Measurements from ENCODE around the gene GRIPAP1.
"Not testable (repeated sequence)": the region's sequence is repeated elsewhere in the genome, so short reads cannot be mapped to it uniquely, and the experiment has no call there.

The GRIPAP1 gene

DNA sequence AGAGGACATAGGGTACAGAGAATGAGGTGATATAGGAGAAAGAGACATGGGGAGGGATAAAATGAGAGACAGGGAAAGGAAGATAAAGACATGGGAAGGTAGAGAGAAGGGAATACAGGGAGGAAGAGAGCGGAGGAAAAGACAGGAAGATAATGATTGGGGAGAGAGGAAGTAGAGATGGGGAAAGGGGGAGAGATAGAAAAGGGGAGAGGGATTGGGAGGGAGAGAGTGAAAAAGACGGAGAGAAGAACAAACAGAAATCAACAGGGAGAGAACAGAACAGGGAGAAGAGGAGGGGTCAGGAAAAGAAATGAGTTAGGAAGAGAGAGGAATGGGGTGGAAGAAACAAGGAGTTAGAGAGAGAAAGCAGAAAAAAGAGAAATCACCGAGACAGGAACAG lies 4.6 kb downstream of the GRIPAP1 start:
- DNase-seq, result no peak

DNA sequence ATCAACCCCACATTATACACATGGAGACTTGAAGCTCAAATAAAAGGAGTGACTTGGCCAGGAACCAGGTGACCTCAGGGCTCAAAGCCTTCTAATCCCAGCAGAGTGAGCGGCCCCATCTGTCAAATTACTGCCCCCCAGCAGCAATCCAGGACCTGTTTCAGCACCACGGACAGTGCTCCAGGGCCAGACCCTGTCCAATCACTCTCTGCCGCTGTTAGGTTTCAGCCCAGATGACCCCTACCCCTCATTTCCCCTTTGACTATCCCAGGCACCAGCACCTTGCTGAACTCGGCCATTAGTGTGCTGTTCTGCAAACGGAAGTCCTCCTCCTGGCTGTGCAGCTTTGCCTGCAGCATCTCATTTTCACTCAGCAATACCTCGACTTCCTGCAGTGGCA lies 5.1 kb downstream of the GRIPAP1 start:
- DNase-seq, result no peak

DNA sequence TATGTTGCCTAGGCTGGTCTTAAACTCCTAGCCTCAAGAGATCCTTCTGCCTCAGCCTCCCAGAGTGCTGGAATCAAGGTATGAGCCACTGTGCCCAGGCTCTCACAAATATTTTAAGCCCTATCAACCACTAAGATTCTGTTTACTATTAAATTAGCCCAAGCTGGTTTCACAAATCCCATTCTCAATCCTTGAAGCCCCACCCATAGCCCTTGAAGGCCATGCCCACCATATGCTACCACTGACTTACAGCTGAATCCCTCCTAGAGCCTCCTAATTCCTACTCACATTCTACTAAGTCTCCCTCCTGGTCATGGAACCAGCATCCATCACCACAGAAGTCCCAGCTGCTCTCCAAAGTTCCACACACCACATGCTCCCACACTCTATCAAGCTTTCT lies 9.7 kb downstream of the GRIPAP1 start:
- DNase-seq, result no peak

DNA sequence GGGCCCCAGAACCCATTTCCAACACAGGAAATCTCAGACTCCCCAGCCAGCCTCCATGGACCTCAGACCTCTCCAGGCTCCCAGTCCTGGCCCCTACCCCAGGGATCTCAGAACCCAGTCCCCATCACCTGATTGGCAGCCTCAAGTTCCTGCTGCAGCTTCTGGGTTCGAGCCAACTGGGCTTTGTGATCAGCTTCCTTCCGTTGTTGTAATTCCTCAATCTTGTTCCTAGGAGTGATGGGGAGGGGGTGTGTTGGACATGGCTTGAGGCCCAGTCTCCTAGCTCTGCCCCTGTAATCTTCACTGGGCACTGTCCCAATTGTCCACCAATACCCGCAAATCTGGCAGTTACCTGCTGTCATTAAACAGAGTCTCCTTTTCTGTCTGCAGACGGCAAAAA lies 12.6 kb downstream of the GRIPAP1 start:
- DNase-seq, result no peak

DNA sequence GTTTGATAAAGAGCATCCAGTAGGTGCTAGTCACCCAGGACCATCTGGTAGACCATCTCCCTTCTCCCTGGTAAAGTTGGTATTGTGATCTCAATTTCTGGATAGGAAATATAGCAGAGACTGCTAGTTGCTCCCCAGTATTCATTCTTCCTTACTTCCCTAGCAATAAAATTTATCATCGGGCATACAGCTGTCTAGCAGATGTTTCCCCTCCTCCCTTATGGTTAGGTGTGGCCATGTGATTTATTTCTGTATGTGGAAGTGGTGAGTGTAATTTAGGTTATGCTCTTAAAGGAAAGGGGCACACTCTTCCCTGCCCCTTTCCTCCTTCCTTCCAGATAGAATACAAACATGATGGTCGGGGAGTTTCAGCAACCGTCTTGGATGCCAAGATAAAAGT lies 18.2 kb downstream of the GRIPAP1 start:
- no peak for DNase-seq

DNA sequence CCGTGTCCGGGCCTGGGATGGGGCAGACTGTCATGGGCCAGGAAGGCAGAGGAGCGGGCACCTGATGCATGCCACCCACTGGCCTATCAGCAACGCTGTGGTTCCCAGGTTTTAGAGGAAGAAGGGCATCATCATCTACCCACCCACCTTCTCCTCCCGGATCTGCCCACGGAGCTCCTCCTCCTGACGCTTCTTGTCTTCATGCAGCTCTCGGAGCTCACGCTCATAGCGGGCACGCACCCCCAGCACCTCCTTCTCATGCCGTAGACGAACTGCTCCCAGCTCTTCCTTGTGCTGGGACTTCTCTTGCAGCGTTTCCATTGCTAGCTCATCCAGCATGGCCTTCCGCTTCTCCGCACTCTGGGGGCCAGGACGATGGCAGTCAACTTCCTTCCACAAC lies 19.0 kb downstream of the GRIPAP1 start:
- DNase-seq, result no peak

DNA sequence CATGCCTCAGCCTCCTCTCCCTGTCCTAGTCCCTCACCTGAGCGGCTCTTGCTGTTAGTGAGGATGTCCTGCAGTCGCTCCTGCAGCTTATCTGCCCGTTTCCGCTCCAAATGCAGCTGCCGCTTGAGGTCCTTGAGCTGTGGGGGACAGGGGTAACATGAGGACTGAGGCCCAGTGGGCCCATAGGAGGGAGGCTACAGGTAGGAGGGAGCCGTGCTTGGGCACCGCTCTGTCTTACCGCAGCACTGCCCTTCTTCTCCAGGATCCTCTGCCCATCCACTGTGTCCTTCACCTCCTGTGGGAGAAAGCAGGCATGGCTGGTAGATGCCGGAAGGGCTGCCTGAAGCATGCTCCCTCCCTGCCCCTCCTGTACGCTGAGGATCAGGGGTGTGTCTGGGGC lies 20.9 kb downstream of the GRIPAP1 start:
- DNase-seq, result no peak

DNA sequence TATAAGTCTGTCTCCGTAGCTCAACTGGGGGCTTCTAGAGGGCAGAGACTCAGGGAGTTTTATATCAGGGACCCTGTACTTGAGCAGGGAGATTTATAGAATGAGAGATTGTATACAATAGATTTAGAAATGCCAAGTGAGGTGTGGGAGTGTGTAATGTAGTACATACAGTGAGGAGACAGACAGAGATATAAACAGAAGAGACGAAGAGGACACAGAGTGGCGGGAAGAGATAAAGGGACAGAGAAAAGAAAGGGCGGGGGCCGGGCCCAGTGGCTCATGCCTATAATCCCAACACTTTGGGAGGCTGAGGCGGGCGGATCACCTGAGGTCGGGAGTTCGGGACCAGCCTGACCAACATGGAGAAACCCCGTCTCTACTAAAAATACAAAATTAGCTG lies 21.7 kb downstream of the GRIPAP1 start:
- DNase-seq, result not testable (repeated sequence)

DNA sequence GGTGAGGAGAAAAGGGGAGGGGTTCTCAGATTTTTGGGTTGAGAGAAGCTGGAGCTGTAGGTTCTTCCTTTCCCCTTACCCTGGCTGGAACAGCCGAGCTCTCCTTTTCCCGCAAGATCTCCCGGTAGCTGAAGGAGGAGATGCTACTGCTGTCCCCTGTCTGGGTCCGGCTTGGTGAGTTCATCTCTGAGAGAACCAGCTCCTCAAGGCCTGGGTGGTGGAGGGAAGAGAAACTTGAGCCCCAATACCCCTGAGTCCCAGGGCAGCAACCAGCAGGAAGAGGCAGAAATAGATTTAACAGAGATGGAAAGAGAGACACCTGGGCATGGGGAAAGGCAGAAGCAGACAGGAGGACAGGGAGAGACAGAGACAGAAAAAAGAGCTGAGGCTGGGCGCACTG lies 23.8 kb downstream of the GRIPAP1 start:
- no peak for DNase-seq

DNA sequence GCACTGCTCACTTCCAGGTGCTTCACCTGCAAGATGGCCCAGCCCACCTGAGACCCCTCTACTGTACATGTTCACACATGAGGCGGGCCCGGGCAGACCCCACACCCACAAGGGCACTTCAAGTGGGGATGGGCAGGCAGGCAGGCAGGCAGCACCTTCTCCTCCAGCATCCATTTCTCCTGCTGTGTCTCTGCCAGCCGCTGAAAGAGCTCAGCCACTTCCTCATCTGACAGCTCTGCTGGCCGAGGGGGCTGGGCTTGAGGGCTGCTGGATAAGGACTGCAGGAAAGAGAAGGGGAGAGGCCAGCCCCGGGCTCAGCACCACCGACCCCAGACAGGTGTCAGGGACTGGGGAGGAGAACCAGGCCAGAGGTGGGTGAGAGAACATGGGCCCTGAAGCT lies 26.0 kb downstream of the GRIPAP1 start:
- no peak for DNase-seq

DNA sequence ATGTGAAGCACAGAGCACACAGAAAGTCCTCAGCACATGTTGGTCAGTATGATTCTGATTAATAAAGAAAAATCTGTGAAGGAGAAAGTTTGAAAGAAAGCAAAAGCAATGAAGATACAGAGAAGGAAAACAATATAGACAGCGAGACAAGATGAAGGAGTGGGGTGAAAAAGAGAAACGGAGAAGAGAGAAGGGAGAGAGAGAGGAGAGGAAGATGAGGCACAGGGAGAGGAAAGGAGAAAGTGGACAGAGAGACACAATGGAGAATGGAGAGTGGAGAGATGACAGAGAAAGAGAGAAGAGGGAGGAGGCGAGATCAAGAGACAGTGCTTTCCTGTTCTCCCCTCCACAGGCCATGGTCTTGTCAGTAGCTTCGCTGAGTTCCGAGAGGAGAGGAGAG lies 26.5 kb downstream of the GRIPAP1 start:
- DNase-seq, result no peak

DNA sequence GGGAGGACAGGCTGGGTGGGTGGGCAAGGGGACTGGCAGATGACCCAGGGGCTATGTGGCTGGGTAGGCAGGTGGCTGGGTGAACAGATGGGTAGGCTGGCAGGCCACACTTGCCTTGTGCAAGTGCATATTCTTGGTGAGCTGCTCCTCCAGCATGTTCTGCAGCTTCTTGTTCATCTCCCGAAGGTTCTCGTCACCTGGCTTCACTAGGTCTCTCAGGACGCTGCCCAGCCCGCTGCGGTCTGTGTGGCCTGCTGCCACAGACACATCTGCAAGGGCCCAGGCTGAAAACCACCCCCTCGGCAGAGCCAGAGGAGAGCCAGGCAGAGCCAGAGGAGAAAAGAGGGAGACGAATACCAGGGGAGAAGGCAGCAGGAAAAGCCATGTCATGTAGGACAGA lies 27.0 kb downstream of the GRIPAP1 start:
- no peak for DNase-seq

DNA sequence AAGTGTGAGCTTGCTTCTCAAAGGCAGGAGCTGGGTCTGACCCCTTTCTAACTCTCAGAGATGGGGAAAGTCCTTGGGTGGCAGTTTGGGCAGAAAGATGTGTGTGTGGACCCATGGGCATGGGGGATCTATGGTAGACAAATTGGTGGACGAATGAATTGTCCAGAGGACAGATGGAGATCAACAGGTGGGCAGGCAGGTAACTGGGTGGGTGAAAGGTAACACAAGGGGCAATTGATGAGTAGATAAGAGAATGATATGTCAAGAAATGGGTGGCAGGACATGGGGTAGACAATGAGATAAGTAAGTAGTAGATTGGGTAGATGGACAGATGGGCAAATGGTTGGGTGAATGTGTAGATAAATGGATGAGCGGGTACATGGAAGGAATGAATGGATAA lies 27.5 kb downstream of the GRIPAP1 start:
- no peak for DNase-seq

DNA sequence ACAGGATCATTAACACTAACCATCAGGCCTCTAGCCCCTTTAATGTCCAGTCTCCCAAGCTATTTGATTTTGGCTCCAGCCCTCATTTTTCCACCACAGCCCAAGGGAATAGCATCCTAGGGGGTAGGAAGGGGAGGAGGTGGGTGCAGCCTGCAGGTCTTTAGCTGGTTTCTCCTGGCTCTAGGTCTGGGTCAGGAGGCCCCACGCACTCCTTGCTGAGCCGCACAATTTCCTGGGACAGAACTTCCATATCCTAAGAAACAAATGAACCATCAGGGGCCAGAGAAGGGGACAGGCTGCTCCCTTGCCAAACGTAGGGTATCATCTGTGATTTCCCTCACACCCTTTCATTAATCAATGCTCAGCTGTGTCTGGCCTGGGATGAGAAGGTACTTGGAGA lies 28.0 kb downstream of the GRIPAP1 start:
- no peak for DNase-seq

DNA sequence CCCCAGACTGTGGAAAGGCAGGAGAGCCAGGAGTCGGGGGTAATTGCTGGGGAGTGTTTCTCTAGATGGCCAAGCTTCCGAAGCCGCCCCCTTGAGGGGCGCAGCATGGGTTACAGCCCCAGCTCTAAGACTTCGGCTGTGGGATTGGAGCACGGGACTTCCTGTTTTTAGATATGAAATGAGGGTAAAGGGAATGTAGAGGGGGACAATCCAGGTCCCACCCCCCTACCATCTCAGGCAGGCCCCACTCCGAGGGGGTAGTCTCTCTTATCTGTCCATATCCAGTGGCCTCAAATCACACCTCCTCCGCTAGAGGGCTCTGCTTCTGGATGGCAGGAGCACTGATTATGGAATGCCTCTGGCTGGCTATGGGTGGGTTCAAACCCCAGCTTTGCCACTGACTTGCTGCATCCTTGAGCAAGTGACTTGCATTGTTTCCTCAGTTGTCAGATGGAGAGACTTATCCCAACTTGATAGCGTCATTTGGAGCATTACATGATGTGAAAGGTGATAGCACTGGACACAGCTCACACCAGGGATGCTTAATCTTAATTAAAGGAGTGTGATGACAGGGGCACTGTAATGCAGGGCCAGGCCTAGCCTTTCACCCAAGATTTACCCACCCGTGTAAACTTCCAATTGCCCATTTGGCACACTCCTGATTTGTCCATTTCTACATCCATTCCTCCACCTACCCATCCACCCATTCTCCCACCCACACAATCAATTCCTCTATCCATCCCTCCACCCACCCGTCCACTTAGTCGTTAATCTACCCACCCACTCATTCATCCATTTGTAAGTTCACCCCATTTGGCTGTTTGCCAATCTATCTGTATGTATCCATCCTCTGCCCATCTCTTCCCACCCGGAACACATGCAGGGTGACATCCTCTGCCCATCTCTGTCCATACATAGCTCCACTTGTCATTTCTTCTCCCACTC lies 29.6 kb downstream of the GRIPAP1 start:
- DNase-seq, result no peak

DNA sequence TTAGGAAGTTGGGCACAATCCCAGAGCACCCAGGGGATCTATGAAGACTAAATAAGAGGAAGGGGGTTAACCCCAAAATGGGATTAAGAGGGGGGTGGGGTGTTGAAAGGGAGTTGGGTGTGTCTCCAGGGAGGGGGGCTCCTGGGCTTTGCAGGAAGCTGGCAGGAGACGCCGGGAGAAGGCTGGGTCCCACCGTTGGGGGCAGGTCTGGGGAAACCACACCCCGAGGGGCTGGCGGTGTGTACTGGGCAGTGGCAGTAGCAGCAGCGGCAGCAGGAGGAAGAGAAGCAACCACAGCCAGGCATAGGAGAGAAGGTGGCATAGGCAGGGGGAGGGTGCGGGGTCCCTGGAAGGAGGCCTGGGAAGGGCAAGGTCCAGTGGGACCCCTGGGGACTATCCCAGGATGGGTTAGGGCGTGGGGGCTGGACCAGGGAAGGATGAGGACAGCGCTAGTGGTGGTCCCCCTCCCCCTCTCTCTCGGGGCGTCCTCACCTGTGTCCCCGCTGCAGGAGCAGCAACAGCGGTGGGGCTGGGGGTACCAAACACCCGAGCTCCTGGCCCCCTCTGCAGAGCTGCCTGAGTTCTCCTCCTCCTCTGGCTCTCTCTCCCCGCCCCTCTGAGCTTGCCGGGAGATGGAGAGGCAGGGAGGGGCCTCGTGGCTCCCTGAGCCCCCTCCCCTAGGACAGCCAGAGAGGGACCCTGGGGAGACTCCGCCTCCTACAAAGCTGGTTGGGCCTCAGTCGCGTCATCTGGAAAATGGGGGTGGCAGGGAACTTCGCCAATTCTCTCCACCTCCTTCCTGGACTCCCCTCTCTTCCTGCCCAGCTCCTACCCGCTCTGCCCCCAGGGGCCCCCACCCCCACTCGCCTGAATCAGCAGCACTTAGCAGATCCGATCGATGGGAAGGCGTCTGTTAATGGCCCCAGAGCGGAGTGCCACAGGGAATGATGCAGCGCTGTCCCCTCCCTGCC lies 30.5 kb downstream of the GRIPAP1 start, which contains the start of gene KCND1:
KCND1 (minus strand) TSS at position 596 of the 971 bp plus-strand sequence. CDS start 1,573 bp downstream, outside the sequence.
- no peak for DNase-seq

DNA sequence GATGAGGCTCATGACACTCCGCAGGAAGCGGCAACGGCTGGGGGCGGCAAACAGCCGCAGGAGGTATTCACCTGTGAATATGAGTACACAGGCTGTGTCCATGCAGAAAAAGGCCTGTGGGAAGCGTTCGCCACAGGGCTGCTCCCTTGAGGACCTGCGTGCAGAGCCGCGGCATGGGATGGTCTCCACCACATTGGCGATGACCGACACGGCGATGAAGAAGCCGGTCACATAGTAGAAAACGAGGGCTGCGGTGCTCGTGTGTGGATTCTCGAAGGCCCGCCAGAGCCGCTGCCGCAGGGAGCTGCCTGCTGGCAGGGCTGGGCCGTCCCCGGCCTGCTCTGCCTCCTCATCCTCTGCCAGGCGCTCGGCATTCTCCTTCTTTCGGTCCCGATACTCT lies 32.6 kb downstream of the GRIPAP1 start:
- DNase-seq, result no peak

DNA sequence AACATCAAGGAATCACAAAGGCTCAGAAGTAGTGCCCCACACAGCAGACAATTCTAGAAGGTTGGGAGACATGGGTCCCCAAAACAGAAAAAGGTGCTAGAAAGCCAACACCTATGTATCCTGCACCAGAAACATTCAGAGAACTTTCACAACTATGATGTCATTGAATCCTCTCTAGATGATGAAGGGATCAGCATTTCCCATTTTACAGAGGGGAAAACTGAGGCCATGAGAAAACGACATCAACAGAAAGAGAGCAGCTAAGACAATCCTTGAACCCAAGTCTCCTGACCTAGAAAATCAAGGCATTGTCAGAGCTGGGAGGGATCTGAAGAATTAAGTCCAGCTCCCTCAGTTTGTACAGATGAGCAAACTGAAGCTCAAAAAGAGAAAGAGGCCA lies 33.7 kb downstream of the GRIPAP1 start:
- DNase-seq, result no peak

DNA sequence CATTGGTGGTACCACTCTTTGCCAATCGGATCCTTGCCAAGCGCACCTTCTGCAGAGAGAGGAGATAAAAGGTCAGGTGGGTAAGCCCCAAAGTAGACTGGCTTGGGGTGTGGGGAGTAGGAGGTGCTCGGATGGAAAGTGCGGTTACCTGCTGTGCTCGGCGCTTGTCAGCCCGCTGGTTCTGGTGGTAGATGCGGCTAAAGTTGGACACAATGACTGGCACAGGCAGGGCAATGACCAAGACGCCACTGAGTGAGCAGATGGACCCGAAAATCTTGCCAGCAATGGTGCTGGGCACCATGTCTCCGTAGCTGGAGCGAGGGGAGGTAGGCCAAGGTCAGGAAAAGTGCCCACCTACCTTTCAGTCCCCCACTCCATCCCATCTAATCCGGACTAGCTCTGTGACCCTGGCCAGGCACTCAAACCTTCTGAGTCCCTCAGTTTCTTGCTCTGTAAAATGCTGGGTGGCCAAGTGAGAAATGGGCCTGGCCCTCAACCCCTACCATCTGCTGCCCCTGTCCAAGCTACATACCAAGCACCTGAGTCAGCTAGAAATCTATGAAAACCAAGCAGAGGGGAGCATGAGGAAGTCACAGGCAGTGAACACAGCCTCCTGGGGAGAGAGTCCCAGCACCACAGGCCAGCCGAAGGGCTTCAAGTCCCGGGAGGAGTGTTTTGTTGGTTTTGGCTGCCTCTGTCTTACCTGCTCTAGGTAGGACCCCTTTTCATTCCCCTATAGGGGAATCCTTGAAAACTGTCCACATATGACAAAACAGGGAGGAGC lies 35.1 kb downstream of the GRIPAP1 start:
- DNase-seq, result no peak

DNA sequence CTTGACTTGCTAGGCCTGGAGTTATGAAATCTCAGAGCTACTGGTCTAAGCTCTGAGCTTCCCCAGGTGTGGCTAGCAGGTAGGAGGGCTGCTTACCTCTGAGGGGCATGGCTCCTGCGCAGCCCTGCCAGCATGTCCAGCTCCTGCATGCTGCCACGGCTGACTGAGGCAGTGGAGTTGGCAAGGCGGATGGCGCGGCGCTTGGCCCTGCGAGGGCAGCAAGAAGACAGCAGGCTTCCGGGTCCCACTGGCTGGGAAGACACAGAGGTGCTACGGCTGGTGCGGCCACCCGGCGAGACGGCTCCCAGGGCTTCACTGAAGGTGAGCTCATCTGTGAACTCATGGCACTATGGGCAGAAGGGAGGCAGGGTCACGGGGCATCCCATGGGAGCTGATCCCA lies 36.1 kb downstream of the GRIPAP1 start:
- no peak for DNase-seq

DNA sequence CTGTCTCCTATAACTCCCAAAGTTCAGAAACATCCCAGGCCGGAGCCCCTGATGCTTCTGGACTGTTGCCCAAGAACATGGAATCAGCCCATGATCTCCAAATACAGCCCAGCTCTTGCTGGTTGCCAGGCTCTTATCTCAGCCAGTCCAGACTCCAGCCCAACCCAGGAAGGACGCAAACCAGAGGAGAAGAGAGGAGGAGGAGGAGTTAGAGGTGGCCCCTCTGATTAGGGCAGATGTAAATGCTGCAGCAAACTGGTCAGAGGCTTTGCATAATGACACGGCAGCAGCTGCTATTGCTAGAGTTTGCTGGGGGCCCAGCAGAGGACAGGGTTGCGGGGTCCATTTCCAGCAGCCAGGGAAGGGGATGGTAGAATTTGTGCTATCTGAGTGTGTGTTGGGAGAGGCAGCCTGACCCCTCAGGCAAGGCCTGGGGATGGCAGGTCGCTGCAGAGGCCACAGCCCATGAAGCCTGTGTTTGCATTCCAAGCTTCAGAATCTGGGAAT lies 40.4 kb downstream of the GRIPAP1 start:
- no peak for DNase-seq

DNA sequence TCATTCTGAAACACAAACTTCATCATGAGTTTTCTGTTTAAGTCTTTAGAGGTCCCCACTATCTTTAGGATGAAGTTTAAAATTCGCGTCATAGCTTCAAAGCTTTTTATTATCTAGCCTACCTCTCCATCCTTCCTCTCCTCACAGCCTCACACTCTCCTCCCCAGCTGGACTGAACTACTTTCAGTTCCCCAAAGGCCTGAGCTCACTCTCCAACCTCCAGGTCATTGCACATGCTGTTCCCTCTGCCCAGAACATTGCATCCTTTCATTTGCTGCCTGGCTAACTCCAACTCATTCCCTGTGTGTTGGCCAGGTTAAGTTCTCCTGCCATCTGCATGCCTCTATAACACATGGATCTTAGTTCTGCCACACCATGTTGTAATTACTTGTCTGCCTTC lies 41.8 kb downstream of the GRIPAP1 start:
- DNase-seq, result no peak

DNA sequence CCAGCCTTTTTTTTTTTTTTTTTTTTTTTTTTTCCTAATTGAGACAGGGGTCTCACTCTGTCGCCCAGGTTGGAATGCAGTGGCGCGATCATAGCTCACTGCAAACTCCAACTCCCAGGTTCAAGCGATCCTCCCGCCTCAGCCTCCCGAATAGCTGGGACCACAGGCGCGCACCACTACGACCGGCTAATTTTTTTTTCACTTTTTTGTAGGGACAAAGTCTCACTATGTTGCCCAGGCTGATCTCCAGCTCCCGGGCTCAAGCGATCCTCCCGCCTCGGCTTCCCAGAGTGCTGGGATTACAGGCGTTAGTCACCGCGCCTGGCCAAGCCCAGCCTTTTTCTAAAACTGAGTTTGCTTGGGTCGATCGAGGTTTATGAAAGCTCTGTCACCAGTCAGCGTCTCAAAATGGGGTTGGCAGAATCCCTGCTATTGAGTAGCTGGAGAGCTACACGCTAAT lies 43.4 kb downstream of the GRIPAP1 start:
- no peak for DNase-seq

Measured in NCI-H2029 (cell line).